CD14-positive monocyte (primary cell): Measurements from ENCODE around the gene HCST. TPM values are rescaled to one million over a fixed set of nuclear protein-coding genes. Genes with fewer than 3 reads are reported as not detected.

ENCODE experiments used
- DNase-seq, 3 donors: peaks; one replicate each; pipeline ENCODE4 v3.0.0-alpha.2; 2011 to 2022
- H2AFZ ChIP-seq: 2 replicates; pipeline ENCODE4 v1.6.0; 2012; ENCODE audit warnings: mild to moderate bottlenecking, low read depth, low read length, inconsistent platforms; ENCODE audit not compliant: insufficient read depth, poor library complexity, severe bottlenecking
- H3K27ac ChIP-seq, 2 donors: 1 replicate in 1 of 2; 2 replicates in 1 of 2; pipeline ENCODE4 v1.5.1; 2012 to 2013; ENCODE audit warnings: low read length in 2 of 2, control low read depth in 1 of 2, inconsistent platforms in 1 of 2, low read depth in 1 of 2, mild to moderate bottlenecking in 1 of 2
- H3K27me3 ChIP-seq, 2 donors: one replicate each; pipeline versions ENCODE4 v1.6.0 to v1.6.1; 2011 to 2013; ENCODE audit warnings: low read length in 2 of 2; ENCODE audit not compliant: control insufficient read depth in 2 of 2, insufficient read depth in 2 of 2
- H3K36me3 ChIP-seq, 2 donors: replicated peaks in 1 of 2; 1 replicate in 1 of 2; 2 replicates in 1 of 2; pipeline versions ENCODE4 v1.5.1 to v1.6.1; 2012 to 2013; ENCODE audit warnings: low read length in 2 of 2, control low read depth in 1 of 2, inconsistent platforms in 1 of 2, mild to moderate bottlenecking in 1 of 2; ENCODE audit not compliant: insufficient read depth in 2 of 2, control insufficient read depth in 1 of 2
- H3K4me1 ChIP-seq, 2 donors: 1 replicate in 1 of 2; 2 replicates in 1 of 2; pipeline versions ENCODE4 v1.5.1 to v1.6.1; 2012 to 2013; ENCODE audit warnings: low read length in 2 of 2, control low read depth in 1 of 2, inconsistent platforms in 1 of 2, mild to moderate bottlenecking in 1 of 2, moderate library complexity in 1 of 2; ENCODE audit not compliant: insufficient read depth in 2 of 2, control insufficient read depth in 1 of 2
- H3K4me2 ChIP-seq: replicated peaks from 2 replicates; pipeline ENCODE3; 2012; ENCODE audit warnings: low read length, moderate library complexity, mild to moderate bottlenecking; ENCODE audit not compliant: poor library complexity, severe bottlenecking; ENCODE audit errors: extremely low read depth
- H3K4me3 ChIP-seq, 3 experiments: fragments of 200-600 bp in 1 of 3; sonication (generic) in 1 of 3; replicated peaks in 1 of 3; 1 replicate in 2 of 3; 2 replicates in 1 of 3; pipeline ENCODE4 v1.5.1; 2011 to 2013; ENCODE audit warnings: low read length in 3 of 3, mild to moderate bottlenecking in 3 of 3, control low read depth in 2 of 3, low read depth in 2 of 3, inconsistent platforms in 1 of 3, moderate library complexity in 1 of 3
- H3K79me2 ChIP-seq: 2 replicates; pipeline ENCODE4 v1.6.0; 2012; ENCODE audit warnings: mild to moderate bottlenecking, control low read depth, inconsistent platforms, low read length, moderate library complexity; ENCODE audit not compliant: insufficient read depth
- H3K9ac ChIP-seq: 2 replicates; pipeline ENCODE4 v1.6.0; 2017; ENCODE audit warnings: low read length, mild to moderate bottlenecking; ENCODE audit not compliant: insufficient read depth, poor library complexity, severe bottlenecking
- H3K9me3 ChIP-seq, 2 donors: replicated peaks in 1 of 2; 1 replicate in 1 of 2; 2 replicates in 1 of 2; pipeline versions ENCODE4 v1.5.1 to v1.6.1; 2012 to 2013; ENCODE audit warnings: low read length in 2 of 2, control low read depth in 1 of 2; ENCODE audit not compliant: control insufficient read depth in 1 of 2, insufficient read depth in 1 of 2
- H4K20me1 ChIP-seq: 2 replicates; pipeline ENCODE4 v1.6.0; 2012; ENCODE audit warnings: mild to moderate bottlenecking, low read length, control low read depth, moderate library complexity; ENCODE audit not compliant: insufficient read depth
- H3K27ac Mint-ChIP-seq, 7 donors: one replicate each; pipeline ENCODE4 v1.8.0; 2020; ENCODE audit warnings: mild to moderate bottlenecking in 7 of 7, mixed read lengths in 7 of 7, moderate library complexity in 6 of 7, inconsistent platforms in 2 of 7
- H3K27me3 Mint-ChIP-seq, 3 donors: one replicate each; pipeline ENCODE4 v1.8.0; 2021 to 2022; ENCODE audit warnings: low read depth in 3 of 3, mild to moderate bottlenecking in 3 of 3, mixed read lengths in 3 of 3, moderate library complexity in 3 of 3, inconsistent platforms in 1 of 3
- H3K36me3 Mint-ChIP-seq, 2 donors: one replicate each; pipeline ENCODE4 v1.8.0; 2020; ENCODE audit warnings: mixed read lengths in 2 of 2, inconsistent platforms in 1 of 2, mild to moderate bottlenecking in 1 of 2
- H3K4me1 Mint-ChIP-seq: one replicate; pipeline ENCODE4 v1.8.0; 2020; ENCODE audit warnings: mild to moderate bottlenecking, mixed read lengths
- H3K4me3 Mint-ChIP-seq, 2 donors: one replicate each; pipeline ENCODE4 v1.8.0; 2020; ENCODE audit warnings: mild to moderate bottlenecking in 2 of 2, mixed read lengths in 2 of 2, moderate library complexity in 1 of 2
- H3K9me3 Mint-ChIP-seq, 7 donors: one replicate each; pipeline ENCODE4 v1.8.0; 2020 to 2022; ENCODE audit warnings: mixed read lengths in 7 of 7, mild to moderate bottlenecking in 6 of 7, moderate library complexity in 6 of 7, inconsistent platforms in 2 of 7
- CTCF ChIP-seq: fragments of 200-600 bp; IDR thresholded peaks from one replicate; pipeline ENCODE4 v1.8.0; 2022; ENCODE audit warnings: antibody characterized with exemption, mild to moderate bottlenecking
- WGBS: methylation state at CpG from one replicate; pipeline ENCODE4 v1.1.5; 2013; ENCODE audit warnings: missing lambda C conversion rate; ENCODE audit not compliant: insufficient coverage; 5-methylcytosine and 5-hydroxymethylcytosine counted together
- intact Hi-C, 2 donors: fragments of 100-400 bp; cut with micrococcal nuclease; formaldehyde crosslinking; loops; one replicate each; pipeline versions ENCODE4 v1.15.0 to v1.15.1; 2023
- polyA plus RNA-seq, 3 donors: library from polyadenylated mRNA; depleted of rRNA in 1 of 3; unstranded in 2 of 3; stranded (reverse) in 1 of 3; fragments of 300-500 nt in 2 of 3; fragments of >200 nt in 1 of 3; fragmentation: Illumina TruSeq in 2 of 3; gene quantifications; 1 replicate in 2 of 3; 2 replicates in 1 of 3; pipeline ENCODE4 v1.2.3, GENCODE V29; 2012 to 2021

Gene HCST
- polyA plus RNA-seq, 3 donors, result 264 to 829 (median 594) TPM

GRCh38 chr19:35931874-35932202 lies 29.5 kb downstream of the HCST start:
- WGBS, result 7% methylated on average over 6 of the region's 9 CpGs
- intact Hi-C loops, result loop anchor here (1.0 to 5.0 kb wide), 7 partner anchors 15 to 240 kb away; partner anchors contain the start of genes NFKBID (in 1 of the 2), PSENEN (in 1 of the 2) and U2AF1L4 (in 1 of the 2)
- Histone ChIP-seq H3K4me3 (no peak overlapping the region), H3K4me2 (no peak overlapping the region), H3K4me1 (peaks cover 41 to 49% of the 10 kb centered on the region in 2 donors), H4K20me1 (no peaks in the 10 kb centered on the region), H3K27me3 (peaks cover 10 to 21% of the 10 kb centered on the region in 2 donors), H3K9me3 (no peaks in the 10 kb centered on the region), H2AFZ (no peak overlapping the region), H3K9ac (no peak overlapping the region), H3K36me3 (no peaks in the 10 kb centered on the region), H3K79me2 (peaks cover 17% of the 10 kb centered on the region), H3K27ac (no peak overlapping the region)
- Mint-ChIP-seq H3K27me3 (peaks cover 20 to 29% (median 24%) of the 10 kb centered on the region in 3 donors), H3K4me3 (no peak overlapping the region), H3K27ac (peak overlapping the region in 2 of 7 donors; percentile 10 to 24), H3K4me1 (peaks cover 43% of the 10 kb centered on the region), H3K9me3 (no peaks in the 10 kb centered on the region), H3K36me3 (peaks cover 0 to 4% of the 10 kb centered on the region in 2 donors)
- TF ChIP-seq CTCF, result peak; percentile 58
- no peak for DNase-seq

- Histone ChIP-seq H3K36me3 (no peaks in the 10 kb centered on the region), H2AFZ (no peak overlapping the region), H3K79me2 (peaks cover 17% of the 10 kb centered on the region), H4K20me1 (no peaks in the 10 kb centered on the region), H3K4me3 (no peak overlapping the region), H3K27me3 (peaks cover 13 to 27% of the 10 kb centered on the region in 2 donors), H3K4me1 (peaks cover 35 to 43% of the 10 kb centered on the region in 2 donors), H3K9ac (no peak overlapping the region), H3K9me3 (no peaks in the 10 kb centered on the region), H3K4me2 (no peak overlapping the region), H3K27ac (no peak overlapping the region)
- 67% methylated on average over 6 of the region's 7 CpGs for WGBS
- H3K27ac Mint-ChIP-seq, result peak overlapping the region in 1 of 7 donors; percentile 10
- DNase-seq, result no peak
- intact Hi-C loops, result loop anchor here in 1 of 2 donors (5.0 kb wide), 1 partner anchor 240 kb away; no protein-coding TSS in a partner anchor
- no peak for TF ChIP-seq CTCF
- no peaks in the 10 kb centered on the region for H3K9me3 Mint-ChIP-seq
- H3K27me3 Mint-ChIP-seq, result peaks cover 26 to 35% (median 29%) of the 10 kb centered on the region in 3 donors
- no peak overlapping the region for H3K4me3 Mint-ChIP-seq
- peaks cover 0 to 4% of the 10 kb centered on the region in 2 donors for H3K36me3 Mint-ChIP-seq
- peaks cover 38% of the 10 kb centered on the region for H3K4me1 Mint-ChIP-seq
Measured at GRCh38 chr19:35932291-35932936, 30.1 kb downstream of the HCST start.
